HG02588 (cell line): ENCODE measurements around the gene PXT1.

Experiments
- ATAC-seq: cut with Tn5 transposase; IDR thresholded peaks from one replicate; pipeline ENCODE4 v1.9.1; 2021; ENCODE audit warnings: mild to moderate bottlenecking, moderate library complexity; ENCODE audit not compliant: unreplicated experiment

PXT1 gene

GRCh38 chr6:36392621-36393020 is 50.0 kb downstream of the PXT1 start:
- ATAC-seq, result no peak

GRCh38 chr6:36389353-36389752 is 53.3 kb downstream of the PXT1 start:
- no peak for ATAC-seq

GRCh38 chr6:36387440-36388303 is 55.0 kb downstream of the PXT1 start, which contains the start of gene ETV7:
TSS of gene ETV7 (minus strand) at chr6:36387669. CDS start at chr6:36387541, 128 bp downstream.
- ATAC-seq, result no peak

- ATAC-seq, result no peak
Measured at GRCh38 chr6:36386495-36387439, 55.9 kb downstream of the PXT1 start.

DNA sequence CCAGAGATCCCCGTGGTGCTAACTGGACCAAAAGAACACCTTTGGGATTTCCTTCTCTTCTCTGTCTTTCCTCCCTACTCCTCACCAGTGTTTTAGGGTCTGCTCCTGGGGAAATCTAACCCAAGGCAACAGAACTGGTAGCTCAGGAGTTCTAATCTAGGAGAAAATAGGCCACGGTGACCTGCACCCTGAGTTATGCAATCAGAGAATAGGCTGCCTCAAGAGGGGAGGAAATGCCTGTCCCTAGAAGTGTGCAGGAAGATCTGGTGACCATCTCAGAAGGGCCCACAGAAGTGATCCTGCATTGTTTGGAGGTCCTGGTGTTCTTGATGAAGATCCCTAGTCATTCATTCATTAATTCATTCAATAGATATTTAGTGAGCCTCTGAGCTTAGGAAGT is 58.6 kb downstream of the PXT1 start:
- no peak for ATAC-seq

DNA sequence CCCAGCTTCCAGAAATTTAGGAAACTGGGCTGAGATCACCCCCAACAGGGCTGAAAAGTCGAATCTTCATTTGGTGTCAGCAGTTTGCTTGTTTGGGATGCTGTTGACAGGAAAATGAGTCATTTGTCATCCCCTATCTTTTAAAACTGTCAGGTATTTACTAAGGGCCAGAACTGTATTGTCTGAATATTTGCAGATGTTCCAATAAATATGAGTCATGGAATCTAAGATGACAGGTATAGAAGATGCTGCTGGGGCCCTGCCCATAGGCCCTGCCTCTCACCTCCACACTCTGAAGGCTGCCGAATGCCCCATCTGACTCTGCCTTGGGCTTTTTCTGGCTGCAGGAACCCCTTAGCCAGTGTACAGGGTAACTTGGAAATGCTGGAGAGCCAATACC is 59.0 kb downstream of the PXT1 start:
- ATAC-seq, result no peak

- no peak for ATAC-seq
Measured at GRCh38 chr6:36382976-36383375, 59.7 kb downstream of the PXT1 start.

DNA sequence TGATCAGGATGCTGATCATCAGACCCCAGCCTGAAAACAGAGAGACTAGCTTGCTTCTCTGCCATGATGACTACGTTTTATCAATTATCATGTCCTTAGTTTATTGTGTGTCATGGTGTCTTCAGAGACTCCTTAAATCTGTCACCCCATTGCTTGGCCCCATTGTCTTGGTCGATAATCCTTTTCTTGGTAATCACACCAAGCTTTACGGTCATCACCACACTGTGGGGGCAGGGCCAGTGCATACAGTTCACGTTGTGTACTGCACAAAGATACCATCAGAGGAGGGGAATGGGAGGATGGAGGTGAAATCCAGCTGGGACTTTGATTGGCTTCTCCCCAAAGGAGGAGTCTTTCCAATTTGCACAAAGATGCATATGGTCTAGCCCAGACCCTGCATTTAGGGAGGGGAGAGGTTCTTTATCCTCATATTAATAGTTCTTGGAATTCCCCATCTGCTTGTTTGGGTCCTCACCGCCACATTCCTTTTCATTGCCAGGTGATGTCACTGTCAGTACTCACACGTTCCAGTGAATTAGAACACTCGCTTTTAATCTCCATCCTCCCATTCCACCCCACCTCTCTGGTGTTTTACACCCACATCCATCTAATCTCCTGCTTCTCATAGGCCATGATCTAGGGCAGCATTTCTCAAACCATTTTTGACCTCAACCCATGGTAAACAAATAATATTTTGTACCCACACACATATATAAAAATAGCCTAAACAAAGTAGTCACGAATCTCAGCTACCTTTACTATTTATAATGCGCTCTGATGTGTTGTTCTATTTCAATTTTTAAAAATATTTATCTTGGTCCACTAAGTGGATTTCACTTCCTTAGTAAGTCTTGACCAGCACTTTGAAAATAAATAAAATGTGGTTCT is 60.9 kb downstream of the PXT1 start:
- no peak for ATAC-seq

DNA sequence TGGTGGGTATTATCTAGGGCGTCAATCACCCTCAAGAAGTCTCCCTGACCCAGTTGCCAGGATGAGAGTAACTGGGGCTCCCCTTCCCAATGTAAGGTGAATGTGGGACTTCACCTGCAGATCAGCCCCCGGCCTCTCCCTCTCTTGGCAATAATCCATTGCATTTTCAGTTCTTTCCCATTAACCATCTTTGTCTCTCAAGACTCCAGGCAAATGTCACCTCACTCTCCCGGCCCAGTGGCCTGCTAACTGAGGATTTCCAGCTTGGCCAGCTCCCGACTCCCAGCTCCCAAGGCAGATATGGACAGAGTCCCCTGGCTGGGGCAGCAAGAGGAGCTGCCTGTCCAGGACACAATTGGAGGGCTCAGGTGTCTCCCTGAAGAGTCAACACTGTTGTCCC is 62.5 kb downstream of the PXT1 start:
- ATAC-seq, result no peak

- no peak for ATAC-seq
Measured at GRCh38 chr6:36378936-36379335, 63.7 kb downstream of the PXT1 start.

- ATAC-seq, result no peak
Measured at GRCh38 chr6:36378243-36378920, 64.3 kb downstream of the PXT1 start.

DNA sequence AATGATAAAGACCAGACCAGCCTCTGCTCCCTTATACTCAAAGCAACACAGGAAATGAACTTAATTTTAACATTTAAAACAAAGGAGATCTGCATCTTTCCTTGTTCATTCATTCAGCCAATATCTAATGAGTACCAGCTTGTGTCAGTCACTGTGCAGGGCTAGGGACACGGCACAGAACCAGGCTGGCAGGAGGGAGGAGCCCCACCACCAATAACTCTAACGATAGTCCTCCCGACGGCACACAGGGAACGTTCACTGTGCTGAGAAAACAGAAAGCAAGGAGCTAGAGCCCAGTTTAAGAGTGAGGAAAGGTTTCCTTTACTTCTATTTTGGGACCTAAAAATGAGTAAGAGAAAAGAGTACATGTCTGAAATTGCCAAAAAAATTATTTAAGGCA is 65.1 kb downstream of the PXT1 start:
- ATAC-seq, result no peak

DNA sequence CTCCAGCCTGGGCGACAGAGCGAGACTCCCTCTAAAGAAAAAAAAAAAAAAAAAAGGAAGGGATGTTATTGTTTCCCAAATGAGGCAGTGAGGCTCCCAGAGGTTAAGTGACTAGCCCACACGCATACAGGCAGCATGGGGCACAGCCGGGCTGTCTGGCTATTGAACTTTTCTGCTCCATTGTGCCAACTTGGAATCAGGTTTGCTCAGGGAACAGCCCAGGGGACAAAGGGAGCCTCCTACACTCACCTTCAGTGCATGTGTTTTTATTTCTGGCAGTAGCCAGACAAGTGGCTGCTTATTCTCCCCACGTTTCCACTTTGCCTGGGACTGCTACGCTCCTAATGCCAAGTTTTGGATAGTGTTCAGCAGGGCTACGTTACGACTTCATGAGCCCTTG is 65.9 kb downstream of the PXT1 start:
- no peak for ATAC-seq

DNA sequence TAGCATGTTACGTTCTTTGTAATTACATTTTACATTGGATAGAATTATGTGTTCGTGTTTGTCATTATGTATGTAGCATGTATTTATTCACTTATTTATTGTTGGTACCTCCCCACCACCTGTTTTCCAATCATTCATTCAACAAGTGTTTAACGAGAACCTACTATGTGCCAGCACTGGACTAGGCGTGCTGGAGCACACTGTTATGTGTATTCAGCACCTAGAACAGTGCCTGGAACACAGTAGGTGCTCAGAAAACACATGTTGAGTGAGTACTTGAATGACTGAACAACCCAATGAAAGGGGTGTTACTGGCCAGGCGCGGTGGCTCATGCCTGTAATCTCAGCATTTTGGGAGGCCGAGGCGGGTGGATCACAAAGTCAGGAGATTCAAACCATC is 66.5 kb downstream of the PXT1 start:
- ATAC-seq, result no peak

DNA sequence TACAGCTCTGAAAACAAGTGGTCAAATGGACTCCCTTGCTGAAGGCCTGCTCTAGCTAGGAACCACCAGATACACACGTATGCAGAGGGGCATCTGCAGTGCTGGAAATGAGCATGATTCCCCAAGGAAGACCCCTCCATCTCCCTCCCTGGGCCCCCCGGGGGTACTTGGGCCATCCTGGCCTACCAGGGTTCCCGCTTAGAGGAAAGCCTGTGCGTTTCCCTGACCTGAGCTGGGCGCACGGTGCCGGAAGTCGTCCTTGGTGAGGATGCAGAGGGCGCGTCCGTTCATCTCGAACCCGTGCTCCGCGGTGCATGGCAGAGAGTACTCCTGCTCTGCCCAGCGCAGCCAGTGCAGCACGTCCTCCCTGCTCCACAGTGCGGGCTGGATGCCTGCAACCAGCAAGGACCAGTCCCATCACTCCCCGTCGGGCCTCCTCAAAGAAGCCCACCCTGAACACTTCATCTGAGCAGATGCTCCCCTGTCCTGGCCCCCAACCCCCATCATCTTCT is 67.0 kb downstream of the PXT1 start:
- ATAC-seq, result no peak

GRCh38 chr6:36374972-36375371 is 67.7 kb downstream of the PXT1 start:
- ATAC-seq, result no peak

DNA sequence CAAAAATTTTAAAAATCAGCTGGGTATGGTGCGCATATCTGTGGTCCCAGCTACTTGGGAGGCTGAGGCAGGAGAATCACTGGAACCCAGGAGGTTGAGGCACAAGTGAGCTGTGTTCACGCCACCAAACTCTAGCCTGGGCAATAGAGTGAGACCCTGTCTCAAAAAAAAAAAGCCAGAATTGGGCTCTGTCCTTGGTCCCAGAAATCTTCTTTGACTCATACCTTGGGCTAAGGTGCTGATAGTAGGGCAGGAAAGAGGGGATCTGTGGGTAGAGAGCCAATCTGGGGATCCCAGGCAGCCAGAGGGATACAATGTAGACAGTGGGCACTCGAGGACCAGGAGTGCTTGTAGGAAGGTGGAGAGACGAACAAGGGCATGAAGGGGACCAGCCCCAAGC is 68.5 kb downstream of the PXT1 start:
- no peak for ATAC-seq

DNA sequence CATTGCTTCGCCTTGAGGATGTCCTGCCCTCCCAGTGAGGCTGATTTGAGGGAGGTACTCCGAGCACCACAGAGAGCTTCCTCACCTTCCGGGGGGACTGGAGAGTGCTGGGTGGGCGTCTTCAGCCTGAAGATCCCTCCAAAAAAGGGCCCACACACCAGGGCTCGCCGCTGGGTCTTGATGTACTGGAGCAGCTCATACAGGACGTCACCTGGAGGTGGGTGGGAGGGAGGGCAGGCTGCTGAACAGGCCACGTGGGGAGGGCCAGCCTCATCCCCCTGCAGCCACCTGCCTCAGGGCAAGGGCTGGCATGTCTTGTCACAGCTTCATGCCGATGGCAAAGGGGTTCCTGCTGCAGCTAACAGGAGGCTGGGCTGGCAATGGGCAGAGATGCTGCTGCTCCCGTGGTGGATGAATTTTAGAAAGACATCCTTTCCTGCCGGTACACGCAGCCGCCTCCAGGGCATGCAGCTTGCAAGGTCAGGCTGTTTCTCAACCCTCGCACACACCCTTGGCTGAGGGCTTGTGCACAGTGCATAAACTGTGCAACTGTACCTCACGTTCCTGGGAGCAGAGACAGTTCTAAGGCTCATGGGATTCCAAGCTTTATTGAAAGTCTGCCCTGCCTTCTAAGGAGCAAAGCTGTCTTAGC is 69.2 kb downstream of the PXT1 start:
- ATAC-seq, result no peak

- ATAC-seq, result no peak
Measured at GRCh38 chr6:36372088-36372487, 70.6 kb downstream of the PXT1 start.

DNA sequence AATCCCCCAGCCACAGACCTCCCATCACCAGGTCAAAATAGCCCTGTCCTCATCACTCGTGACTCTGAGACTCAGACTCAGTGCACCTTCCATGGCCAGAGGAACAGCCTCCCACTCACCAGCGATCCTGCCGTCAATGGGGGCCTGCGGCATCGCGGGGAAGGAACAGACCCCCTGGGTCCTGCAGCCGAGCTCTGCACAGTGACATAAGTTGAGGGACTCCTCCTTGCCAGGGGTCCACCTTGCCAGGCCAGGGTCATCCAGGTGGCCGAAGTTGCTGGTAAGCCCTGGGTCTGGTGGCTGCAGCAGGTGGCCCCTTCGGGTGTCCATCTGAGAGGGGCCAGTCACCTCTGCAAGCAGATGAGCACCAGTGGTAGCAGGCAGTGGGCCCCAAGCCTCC is 71.4 kb downstream of the PXT1 start:
- ATAC-seq, result no peak
